ENCODE results near the gene ITFG1.
"Not testable (repeated sequence)": the region's sequence is repeated elsewhere in the genome, so short reads cannot be mapped to it uniquely, and the experiment has no call there.

DNA sequence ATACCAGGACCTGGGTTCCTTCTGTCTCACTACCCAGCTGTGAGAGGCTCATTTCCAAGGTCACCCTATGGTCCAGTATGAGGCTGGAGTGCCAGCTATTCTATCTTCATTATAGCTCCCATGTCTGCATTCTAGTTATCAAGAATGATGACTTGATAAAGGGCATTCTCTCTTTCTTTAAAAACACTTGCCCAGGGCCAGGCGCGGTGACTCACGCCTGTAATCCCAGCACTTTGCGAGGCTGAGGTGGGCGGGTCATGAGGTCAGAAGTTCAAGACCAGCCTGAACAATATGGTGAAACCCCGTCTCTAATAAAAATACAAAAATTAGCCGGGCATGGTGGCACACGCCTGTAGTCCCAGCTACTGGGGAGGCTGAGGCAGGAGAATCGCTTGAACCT lies 322.9 kb downstream of the ITFG1 start:
- TF ChIP-seq RFX5 (IDR thresholded peaks at IDR 0.05; ENCODE audit: low read depth, low read length); IFI16 (CRISPR knock-in tag; IDR thresholded peaks at IDR 0.05): not testable (repeated sequence)
